IPS-20b (cell line): ENCODE data around the gene XPR1.
"Not testable (repeated sequence)": the region's sequence is repeated elsewhere in the genome, so short reads cannot be mapped to it uniquely, and the experiment has no call there.

Experiments used
- H3K27ac ChIP-seq: one replicate; pipeline ENCODE4 v1.5.1; 2013; ENCODE audit warnings: low read length
- H3K27me3 ChIP-seq: 2 replicates; pipeline ENCODE4 v1.6.1; 2013; ENCODE audit warnings: mild to moderate bottlenecking, low read length, inconsistent platforms; ENCODE audit not compliant: insufficient read depth
- H3K36me3 ChIP-seq: 2 replicates; pipeline ENCODE4 v1.6.1; 2013; ENCODE audit warnings: low read depth, mild to moderate bottlenecking, inconsistent platforms, low read length, moderate library complexity; ENCODE audit not compliant: insufficient read depth
- H3K4me1 ChIP-seq: 2 replicates; pipeline ENCODE4 v1.6.1; 2013; ENCODE audit warnings: mild to moderate bottlenecking, control low read depth, inconsistent platforms, low read length, moderate library complexity; ENCODE audit not compliant: insufficient read depth
- H3K4me3 ChIP-seq: 2 replicates; pipeline ENCODE4 v1.5.1; 2013; ENCODE audit warnings: mild to moderate bottlenecking, low read length, inconsistent platforms
- H3K9ac ChIP-seq: 2 replicates; pipeline ENCODE4 v1.6.1; 2013; ENCODE audit warnings: low read depth, mild to moderate bottlenecking, inconsistent platforms, low read length, moderate library complexity
- H3K9me3 ChIP-seq: 2 replicates; pipeline ENCODE4 v1.6.1; 2013; ENCODE audit warnings: mild to moderate bottlenecking, low read depth, low read length, inconsistent platforms; ENCODE audit not compliant: insufficient read depth

The XPR1 gene

DNA sequence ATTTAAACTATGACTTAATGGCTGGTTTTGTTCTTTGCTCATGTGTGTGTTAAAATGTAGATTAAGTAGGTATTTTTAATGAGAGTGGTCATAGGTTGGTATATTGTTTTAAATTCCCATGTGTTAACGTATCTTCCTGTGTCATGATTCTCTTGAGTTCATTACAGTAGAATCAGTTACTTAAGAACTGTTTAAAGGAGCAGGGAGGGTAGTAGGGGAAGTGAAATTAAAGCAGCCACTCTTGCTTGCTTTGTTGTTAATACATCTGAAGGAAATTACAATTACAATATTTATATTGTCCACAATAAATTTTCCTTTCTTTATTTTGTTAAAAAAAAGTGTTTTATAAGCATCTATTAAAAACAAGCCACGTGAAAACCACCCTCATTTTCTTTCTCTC is 161.6 kb downstream of the XPR1 start:
- no peaks in the 10 kb centered on the region for H3K4me1 ChIP-seq
- no peaks in the 10 kb centered on the region for H3K27me3 ChIP-seq
- H3K9ac ChIP-seq: no peak overlapping the region
- no peak overlapping the region for H3K27ac ChIP-seq
- no peak overlapping the region for H3K4me3 ChIP-seq
- H3K36me3 ChIP-seq: 0 out of 2 replicates have a peak, but pooled peaks cover 4% of the 10 kb centered on the region
- no peaks in the 10 kb centered on the region for H3K9me3 ChIP-seq

- Histone ChIP-seq H3K4me1 (no peaks in the 10 kb centered on the region), H3K9me3 (no peaks in the 10 kb centered on the region), H3K4me3 (no peak overlapping the region), H3K36me3 (no peaks in the 10 kb centered on the region), H3K27me3 (no peaks in the 10 kb centered on the region), H3K9ac (no peak overlapping the region), H3K27ac (no peak overlapping the region)
These were observed 165.2 kb downstream of the XPR1 start for GRCh38 chr1:180796897-180797640.

- no peaks in the 10 kb centered on the region for H3K4me1 ChIP-seq
- peaks cover 2% of the 10 kb centered on the region; the same call in 1 of the 2 replicates for H3K36me3 ChIP-seq
- H3K9me3 ChIP-seq: no peaks in the 10 kb centered on the region
- no peak overlapping the region for H3K27ac ChIP-seq
- no peaks in the 10 kb centered on the region for H3K27me3 ChIP-seq
- no peak overlapping the region for H3K4me3 ChIP-seq
- H3K9ac ChIP-seq: no peak overlapping the region
These were observed 169.1 kb downstream of the XPR1 start for GRCh38 chr1:180800945-180801344.

GRCh38 chr1:180802813-180803212 is 171.0 kb downstream of the XPR1 start:
- Histone ChIP-seq H3K4me1 (no peaks in the 10 kb centered on the region), H3K9me3 (no peaks in the 10 kb centered on the region), H3K9ac (no peak overlapping the region), H3K4me3 (no peak overlapping the region), H3K27ac (no peak overlapping the region), H3K27me3 (no peaks in the 10 kb centered on the region), H3K36me3 (peaks cover 15% of the 10 kb centered on the region)

DNA sequence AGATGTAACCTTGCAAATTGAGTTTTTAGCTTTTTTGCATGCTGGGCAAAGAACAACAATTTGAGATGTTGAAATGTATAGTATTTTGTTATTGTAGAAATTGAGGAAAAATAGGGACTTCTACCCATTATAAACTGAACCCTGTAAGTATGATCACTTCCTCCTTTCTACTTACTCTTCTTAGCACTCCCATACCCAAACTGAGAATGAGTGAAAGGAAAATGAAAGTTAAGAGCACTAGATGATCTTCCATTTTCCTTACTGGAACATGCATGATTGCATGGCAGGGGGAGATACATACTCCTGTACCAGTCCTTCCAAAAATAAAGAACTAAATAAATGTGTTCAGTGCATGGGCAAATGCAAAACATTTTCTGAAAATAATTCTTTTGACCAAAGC is 173.5 kb downstream of the XPR1 start:
- Histone ChIP-seq H3K27ac (no peak overlapping the region), H3K27me3 (no peaks in the 10 kb centered on the region), H3K9ac (no peak overlapping the region), H3K4me1 (no peaks in the 10 kb centered on the region), H3K9me3 (no peaks in the 10 kb centered on the region), H3K4me3 (no peak overlapping the region), H3K36me3 (peaks cover 20% of the 10 kb centered on the region)

- Histone ChIP-seq H3K9ac (no peak overlapping the region), H3K9me3 (no peaks in the 10 kb centered on the region), H3K27me3 (no peaks in the 10 kb centered on the region), H3K4me3 (no peak overlapping the region), H3K27ac (no peak overlapping the region), H3K4me1 (no peaks in the 10 kb centered on the region), H3K36me3 (peaks cover 20% of the 10 kb centered on the region)
These were observed 179.5 kb downstream of the XPR1 start for GRCh38 chr1:180811298-180811697.

- H3K36me3 ChIP-seq: peaks cover 14% of the 10 kb centered on the region; the same call in 1 of the 2 replicates
- no peaks in the 10 kb centered on the region for H3K4me1 ChIP-seq
- no peak overlapping the region for H3K9ac ChIP-seq
These were observed 180.1 kb downstream of the XPR1 start for GRCh38 chr1:180811886-180812285.

GRCh38 chr1:180814258-180814657 is 182.4 kb downstream of the XPR1 start:
- Histone ChIP-seq H3K4me3 (no peak overlapping the region), H3K36me3 (0 out of 2 replicates have a peak, but pooled peaks cover 6% of the 10 kb centered on the region), H3K27ac (no peak overlapping the region), H3K27me3 (no peaks in the 10 kb centered on the region), H3K4me1 (no peaks in the 10 kb centered on the region), H3K9ac (no peak overlapping the region), H3K9me3 (no peaks in the 10 kb centered on the region)

More at GRCh38 chr1:180811886-180812285, 180.1 kb downstream of the XPR1 start:
- Histone ChIP-seq H3K27me3 (no peaks in the 10 kb centered on the region), H3K4me3 (no peak overlapping the region), H3K9me3 (no peaks in the 10 kb centered on the region), H3K27ac (no peak overlapping the region)

GRCh38 chr1:180815188-180815587 is 183.4 kb downstream of the XPR1 start:
- Histone ChIP-seq H3K9me3 (no peaks in the 10 kb centered on the region), H3K9ac (no peak overlapping the region), H3K27me3 (no peaks in the 10 kb centered on the region), H3K27ac (no peak overlapping the region), H3K4me3 (no peak overlapping the region), H3K4me1 (no peaks in the 10 kb centered on the region), H3K36me3 (0 out of 2 replicates have a peak, but pooled peaks cover 6% of the 10 kb centered on the region)

DNA sequence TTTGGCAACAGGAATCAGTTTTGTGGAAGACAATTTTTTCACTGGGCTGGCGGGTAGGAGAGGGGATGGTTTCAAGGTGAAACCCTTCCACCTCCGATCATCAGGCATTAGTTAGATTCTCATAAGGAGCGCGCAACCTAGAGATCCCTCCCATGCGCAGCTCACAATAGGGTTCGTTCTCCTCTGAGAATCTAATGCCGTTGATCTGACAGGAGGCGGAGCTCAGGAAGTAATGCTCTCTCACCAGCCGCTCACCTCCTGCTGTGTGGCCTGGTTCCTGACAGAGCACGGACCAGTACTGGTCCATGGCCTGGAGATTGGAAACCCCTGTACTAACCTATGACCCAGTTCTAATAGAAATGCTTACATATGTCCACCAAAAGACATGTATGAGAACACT is 184.3 kb downstream of the XPR1 start:
- Histone ChIP-seq H3K27me3 (no peaks in the 10 kb centered on the region), H3K36me3 (0 out of 2 replicates have a peak, but pooled peaks cover 6% of the 10 kb centered on the region), H3K9me3 (no peaks in the 10 kb centered on the region), H3K27ac (no peak overlapping the region), H3K4me1 (no peaks in the 10 kb centered on the region), H3K9ac (no peak overlapping the region), H3K4me3 (no peak overlapping the region)

- no peak overlapping the region for H3K4me3 ChIP-seq
These were observed 190.1 kb downstream of the XPR1 start for GRCh38 chr1:180821970-180822369.

GRCh38 chr1:180831507-180831906 is 199.7 kb downstream of the XPR1 start:
- H3K4me1 ChIP-seq, H3K4me3 ChIP-seq, H3K9me3 ChIP-seq, H3K27me3 ChIP-seq, H3K9ac ChIP-seq, H3K27ac ChIP-seq, H3K36me3 ChIP-seq: not testable (repeated sequence)

More at GRCh38 chr1:180821970-180822369, 190.1 kb downstream of the XPR1 start:
- no peak overlapping the region for H3K9ac ChIP-seq
- no peaks in the 10 kb centered on the region for H3K9me3 ChIP-seq
- no peaks in the 10 kb centered on the region for H3K27me3 ChIP-seq
- H3K27ac ChIP-seq: no peak overlapping the region
- H3K36me3 ChIP-seq: 0 out of 2 replicates have a peak, but pooled peaks cover 5% of the 10 kb centered on the region
- no peaks in the 10 kb centered on the region for H3K4me1 ChIP-seq
